Endothelial cell of umbilical vein (primary cell): ENCODE results near the gene MAPK8. TPM values are rescaled to one million over a fixed set of nuclear protein-coding genes. Genes with fewer than 3 reads are reported as not detected.

Source experiments
- BruUV-seq: library from RNA; stranded (reverse); fragments of 400-500 nt; replicated peaks from 2 replicates; lab custom pipeline; 2021; lab: Mats Ljungman, UMichigan
- CTCF ChIA-PET: fragments of 300-600, 350-600 bp; sonication (Branson Sonifier 250); formaldehyde crosslinking; loops from one replicate; lab custom pipeline; 2021; ENCODE audit warnings: antibody characterized with exemption, inconsistent platforms; lab: Charles Lee
- POLR2A ChIA-PET: fragments of 300-600, 350-600 bp; sonication (Branson Sonifier 250); formaldehyde crosslinking; loops from one replicate; lab custom pipeline; 2021; ENCODE audit warnings: antibody characterized with exemption, inconsistent platforms; lab: Charles Lee
- DNase-seq: peaks from one replicate; pipeline ENCODE4 v3.0.0-alpha.2; 2011; ENCODE audit warnings: low read depth, low spot score
- FAIRE-seq: peaks from 2 replicates; lab custom pipeline; 2011; peaks lifted over from hg19 to GRCh38; lab: Jason Lieb, UNC
- H2AFZ ChIP-seq: 2 replicates; pipeline ENCODE4 v1.6.0; 2012; ENCODE audit warnings: low read depth, low read length, control low read depth, inconsistent platforms
- H3K27ac ChIP-seq: 2 replicates; pipeline ENCODE4 v1.5.1; 2011; ENCODE audit warnings: low read depth, mild to moderate bottlenecking, control low read depth, low read length, moderate library complexity; ENCODE audit not compliant: insufficient read depth
- H3K27me3 ChIP-seq, 2 experiments: 2 replicates each; pipeline versions ENCODE4 v1.6.0 to v1.6.1; 2011; ENCODE audit warnings: low read length in 2 of 2, mixed read lengths in 1 of 2; ENCODE audit not compliant: control insufficient read depth in 2 of 2, insufficient read depth in 2 of 2
- H3K36me3 ChIP-seq, 2 experiments: 2 replicates in 1 of 2; 3 replicates in 1 of 2; pipeline ENCODE4 v1.5.1; 2011; ENCODE audit warnings: low read length in 2 of 2, mild to moderate bottlenecking in 1 of 2, moderate library complexity in 1 of 2; ENCODE audit not compliant: control insufficient read depth in 2 of 2, insufficient read depth in 2 of 2; ENCODE audit errors: extremely low read depth in 1 of 2
- H3K4me1 ChIP-seq: 3 replicates; pipeline ENCODE4 v1.5.1; 2011; ENCODE audit warnings: mild to moderate bottlenecking, low read length; ENCODE audit not compliant: control insufficient read depth, insufficient read depth; ENCODE audit errors: extremely low read depth
- H3K4me2 ChIP-seq: 2 replicates; pipeline ENCODE4 v1.6.1; 2011; ENCODE audit warnings: low read length, control low read depth, mixed read lengths; ENCODE audit not compliant: insufficient read depth
- H3K4me3 ChIP-seq, 3 experiments: fragments of 200-600 bp in 1 of 3; sonication (generic), shearing (Covaris generic) in 1 of 3; replicated peaks in 1 of 3; 2 replicates each; pipeline ENCODE4 v1.5.1; 2011 to 2016; ENCODE audit warnings: control low read depth in 3 of 3, low read length in 3 of 3, mild to moderate bottlenecking in 2 of 3, inconsistent platforms in 1 of 3, low read depth in 1 of 3, moderate library complexity in 1 of 3; ENCODE audit not compliant: insufficient read depth in 1 of 3
- H3K79me2 ChIP-seq: 2 replicates; pipeline ENCODE4 v1.6.0; 2012; ENCODE audit warnings: low read length, inconsistent platforms; ENCODE audit not compliant: control insufficient read depth, insufficient read depth
- H3K9ac ChIP-seq: replicated peaks from 2 replicates; pipeline ENCODE3; 2011; ENCODE audit warnings: low read length, control low read depth; ENCODE audit not compliant: insufficient read depth; ENCODE audit errors: extremely low read depth
- H3K9me1 ChIP-seq: replicated peaks from 3 replicates; pipeline ENCODE4 v1.6.0; 2011; ENCODE audit warnings: mild to moderate bottlenecking, low read length; ENCODE audit not compliant: control insufficient read depth, insufficient read depth; ENCODE audit errors: extremely low read depth
- H3K9me3 ChIP-seq: replicated peaks from 2 replicates; pipeline ENCODE4 v1.5.1; 2012; ENCODE audit warnings: low read length, inconsistent platforms; ENCODE audit not compliant: control insufficient read depth, insufficient read depth
- H4K20me1 ChIP-seq: replicated peaks from 2 replicates; pipeline ENCODE3; 2011; ENCODE audit warnings: mild to moderate bottlenecking, low read length; ENCODE audit not compliant: control insufficient read depth, insufficient read depth; ENCODE audit errors: extremely low read depth
- CTCF ChIP-seq, 2 donors: IDR thresholded peaks; 1 replicate in 1 of 2; 2 replicates in 1 of 2; pipeline ENCODE4 v1.5.1; 2011; ENCODE audit warnings: low read length in 2 of 2, mild to moderate bottlenecking in 2 of 2, moderate library complexity in 2 of 2, control low read depth in 1 of 2, inconsistent platforms in 1 of 2, low read depth in 1 of 2; ENCODE audit not compliant: insufficient read depth in 1 of 2; ENCODE audit errors: extremely low read depth in 1 of 2
- EZH2 ChIP-seq: IDR thresholded peaks from 2 replicates; pipeline ENCODE4 v1.6.1; 2012; ENCODE audit warnings: borderline replicate concordance, low read depth, mild to moderate bottlenecking, moderate library complexity, low read length, inconsistent platforms; ENCODE audit not compliant: severe bottlenecking
- FOS ChIP-seq: IDR thresholded peaks from 2 replicates; pipeline ENCODE4 v1.6.1; 2011; ENCODE audit warnings: mild to moderate bottlenecking, low read length, moderate library complexity, borderline replicate concordance; ENCODE audit not compliant: insufficient read depth
- GATA2 ChIP-seq: IDR thresholded peaks from 2 replicates; pipeline ENCODE4 v1.7.0; 2011; ENCODE audit warnings: low read depth, mild to moderate bottlenecking, moderate library complexity, mixed read lengths, low read length; ENCODE audit not compliant: insufficient read length, insufficient read depth
- JUN ChIP-seq: IDR thresholded peaks from 2 replicates; pipeline ENCODE4 v1.6.1; 2011; ENCODE audit warnings: borderline replicate concordance, low read depth; ENCODE audit not compliant: insufficient read length, insufficient read depth
- MYC ChIP-seq: IDR thresholded peaks from one replicate; pipeline ENCODE4 v1.6.1; 2011; ENCODE audit warnings: mild to moderate bottlenecking, low read depth, low read length
- POLR2A ChIP-seq: IDR thresholded peaks from 2 replicates; pipeline ENCODE4 v1.6.1; 2012; ENCODE audit warnings: low read depth, mild to moderate bottlenecking, control low read depth, low read length
- POLR2AphosphoS5 ChIP-seq: IDR thresholded peaks from 2 replicates; pipeline ENCODE4 v1.6.1; 2012; ENCODE audit warnings: low read depth, mild to moderate bottlenecking, control low read depth, low read length, moderate library complexity; ENCODE audit not compliant: insufficient read depth
- dilution Hi-C: fragments of 300-500 bp; cut with MboI; formaldehyde crosslinking; loops from one replicate; pipeline ENCODE4 v1.15.0; 2019; ENCODE audit warnings: low sequenced_read_pairs; ENCODE audit not compliant: extremely low pct_ligation_motif_present
- intact Hi-C: fragments of 100-400 bp; cut with micrococcal nuclease; formaldehyde crosslinking; loops from one replicate; pipeline ENCODE4 v1.10.0; 2022
- polyA plus RNA-seq, 4 experiments: library from polyadenylated mRNA; depleted of rRNA in 3 of 4; stranded (reverse) in 3 of 4; unstranded in 1 of 4; fragments of >200 nt; gene quantifications; 2 replicates each; pipeline versions ENCODE4 v1.2.1 to v1.2.3, GENCODE V29; 2011 to 2012; ENCODE audit warnings: missing spikeins in 1 of 4
- total RNA-seq: library from RNA; stranded (reverse); gene quantifications from 2 replicates; pipeline ENCODE4 v1.2.3, GENCODE V29; 2021
- TF ChIP-seq, protein P1 (sequence below): IDR thresholded peaks from 2 replicates; pipeline ENCODE4 v1.6.1; 2011; ENCODE audit not compliant: insufficient read depth, insufficient read length

MAPK8 gene
- total and polyA plus RNA-seq, 2 donors (not counting 3 experiments of a cell fraction or from before 2014, with no cell fraction given): 25.3 to 56.2 TPM

DNA sequence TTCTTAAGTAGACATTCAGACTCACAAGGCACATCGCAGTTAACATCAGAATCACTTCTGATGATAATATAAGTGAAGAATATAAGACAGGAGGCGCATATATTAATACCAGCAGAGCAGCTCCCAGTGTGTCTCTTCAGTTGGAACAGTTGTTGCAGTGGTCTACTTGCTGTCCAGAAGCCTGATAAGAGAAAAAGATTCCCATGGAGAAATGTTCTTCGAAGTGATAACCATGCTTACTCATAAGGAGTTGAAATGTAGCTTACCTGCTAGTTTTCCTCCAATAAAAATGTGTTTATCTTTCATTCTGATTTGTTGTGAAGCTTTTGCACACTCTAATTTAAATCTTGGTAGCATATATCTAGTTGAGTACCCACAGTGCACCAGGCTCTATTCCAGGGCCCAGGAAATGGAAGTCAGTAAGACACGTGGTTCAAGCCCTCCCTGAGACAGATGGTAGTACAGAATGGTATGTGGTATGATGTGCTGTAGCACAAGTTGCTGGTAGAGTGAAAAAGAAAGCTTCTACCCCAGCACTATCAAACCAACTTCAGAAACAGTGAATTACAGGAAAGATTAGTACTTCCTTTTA lies 124.0 kb downstream of the MAPK8 start:
- BruUV-seq: no TSS peak
- Histone ChIP-seq H3K27me3 (no peaks in the 10 kb centered on the region), H4K20me1 (no peaks in the 10 kb centered on the region), H3K4me2 (no peak overlapping the region), H3K4me3 (no peak overlapping the region), H3K9ac (no peak overlapping the region), H3K79me2 (no peaks in the 10 kb centered on the region), H3K4me1 (peaks cover 10% of the 10 kb centered on the region), H2AFZ (no peak overlapping the region), H3K27ac (no peak overlapping the region), H3K9me1 (no peaks in the 10 kb centered on the region), H3K9me3 (no peaks in the 10 kb centered on the region), H3K36me3 (peaks cover 5% of the 10 kb centered on the region in 2 experiments)
- CTCF ChIA-PET: interaction anchor here (0.6 to 2.1 kb wide), 5 partner anchors 10 to 68 kb away, joined by 3 to 6 read pairs (median 4); no protein-coding TSS in a partner anchor
- no peak for FAIRE-seq
- POLR2A ChIA-PET: no interaction called here
- TF ChIP-seq GATA2 (no peak), JUN (no peak), EZH2 (no peak), CTCF (IDR thresholded peaks at IDR 0.05; ENCODE audit: extremely low read depth in 1 of 2, insufficient read depth in 1 of 2, low read depth in 1 of 2, low read length in 2 of 2) (no peak), POLR2A (no peak), MYC (no peak), POLR2AphosphoS5 (no peak), FOS (no peak)
- TF ChIP-seq, protein P1, sequence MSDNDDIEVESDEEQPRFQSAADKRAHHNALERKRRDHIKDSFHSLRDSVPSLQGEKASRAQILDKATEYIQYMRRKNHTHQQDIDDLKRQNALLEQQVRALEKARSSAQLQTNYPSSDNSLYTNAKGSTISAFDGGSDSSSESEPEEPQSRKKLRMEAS: no peak
- intact Hi-C loops: no loop called here
- dilution Hi-C loops: no loop called here
- DNase-seq: no peak
